ENCODE results near the gene KRT74.

The KRT74 gene

GRCh38 chr12:52612431-52613383 lies 39.1 kb upstream of the KRT74 start:
- Histone ChIP-seq H3K4me3 (ENCODE audit: low read length) (no peak overlapping the region), H3K9ac (ENCODE audit: low read depth, low read length) (no peak overlapping the region), H3K27ac (ENCODE audit: low read length) (no peak overlapping the region), H3K27me3 (ENCODE audit: insufficient read depth, low read length) (peaks cover 14% of the 10 kb centered on the region), H3K9me3 (ENCODE audit: insufficient read depth, low read depth, low read length) (no peaks in the 10 kb centered on the region), H3K4me1 (ENCODE audit: insufficient read depth, low read length) (no peaks in the 10 kb centered on the region), H3K36me3 (ENCODE audit: insufficient read depth, low read depth, low read length) (no peaks in the 10 kb centered on the region)

- Histone ChIP-seq H3K9me3 (ENCODE audit: insufficient read depth, low read depth, low read length) (no peaks in the 10 kb centered on the region), H3K4me3 (ENCODE audit: low read length) (no peak overlapping the region), H3K9ac (ENCODE audit: low read depth, low read length) (no peak overlapping the region), H3K27ac (ENCODE audit: low read length) (no peak overlapping the region), H3K4me1 (ENCODE audit: insufficient read depth, low read length) (no peaks in the 10 kb centered on the region), H3K36me3 (ENCODE audit: insufficient read depth, low read depth, low read length) (no peaks in the 10 kb centered on the region), H3K27me3 (ENCODE audit: insufficient read depth, low read length) (peaks cover 14% of the 10 kb centered on the region)
These were observed 37.4 kb upstream of the KRT74 start for GRCh38 chr12:52611080-52611468.

- no peaks in the 10 kb centered on the region for H3K4me1 ChIP-seq (ENCODE audit: insufficient read depth, low read length)
These were observed 35.4 kb upstream of the KRT74 start for GRCh38 chr12:52608826-52609630.

GRCh38 chr12:52608161-52608560 lies 34.5 kb upstream of the KRT74 start:
- no peaks in the 10 kb centered on the region for H3K9me3 ChIP-seq (ENCODE audit: insufficient read depth, low read depth, low read length)
- no peaks in the 10 kb centered on the region for H3K4me1 ChIP-seq (ENCODE audit: insufficient read depth, low read length)
- no peaks in the 10 kb centered on the region for H3K36me3 ChIP-seq (ENCODE audit: insufficient read depth, low read depth, low read length)
- peaks cover 14% of the 10 kb centered on the region for H3K27me3 ChIP-seq (ENCODE audit: insufficient read depth, low read length)
- no peak overlapping the region for H3K27ac ChIP-seq (ENCODE audit: low read length)
- H3K9ac ChIP-seq (ENCODE audit: low read depth, low read length): no peak overlapping the region
- H3K4me3 ChIP-seq (ENCODE audit: low read length): no peak overlapping the region

More at GRCh38 chr12:52608826-52609630, 35.4 kb upstream of the KRT74 start:
- Histone ChIP-seq H3K9me3 (ENCODE audit: insufficient read depth, low read depth, low read length) (no peaks in the 10 kb centered on the region), H3K4me3 (ENCODE audit: low read length) (no peak overlapping the region), H3K36me3 (ENCODE audit: insufficient read depth, low read depth, low read length) (no peaks in the 10 kb centered on the region), H3K27me3 (ENCODE audit: insufficient read depth, low read length) (peaks cover 14% of the 10 kb centered on the region), H3K27ac (ENCODE audit: low read length) (no peak overlapping the region), H3K9ac (ENCODE audit: low read depth, low read length) (no peak overlapping the region)

- H3K36me3 ChIP-seq (ENCODE audit: insufficient read depth, low read depth, low read length): no peaks in the 10 kb centered on the region
- H3K4me3 ChIP-seq (ENCODE audit: low read length): no peak overlapping the region
- H3K27me3 ChIP-seq (ENCODE audit: insufficient read depth, low read length): peaks cover 14% of the 10 kb centered on the region
- no peaks in the 10 kb centered on the region for H3K4me1 ChIP-seq (ENCODE audit: insufficient read depth, low read length)
- H3K9ac ChIP-seq (ENCODE audit: low read depth, low read length): no peak overlapping the region
- H3K27ac ChIP-seq (ENCODE audit: low read length): no peak overlapping the region
- no peaks in the 10 kb centered on the region for H3K9me3 ChIP-seq (ENCODE audit: insufficient read depth, low read depth, low read length)
These were observed 33.7 kb upstream of the KRT74 start for GRCh38 chr12:52607314-52607713.

GRCh38 chr12:52606581-52607218 lies 33.1 kb upstream of the KRT74 start:
- no peaks in the 10 kb centered on the region for H3K9me3 ChIP-seq (ENCODE audit: insufficient read depth, low read depth, low read length)
- no peaks in the 10 kb centered on the region for H3K4me1 ChIP-seq (ENCODE audit: insufficient read depth, low read length)
- H3K36me3 ChIP-seq (ENCODE audit: insufficient read depth, low read depth, low read length): no peaks in the 10 kb centered on the region
- no peak overlapping the region for H3K4me3 ChIP-seq (ENCODE audit: low read length)
- no peak overlapping the region for H3K9ac ChIP-seq (ENCODE audit: low read depth, low read length)
- no peak overlapping the region for H3K27ac ChIP-seq (ENCODE audit: low read length)
- H3K27me3 ChIP-seq (ENCODE audit: insufficient read depth, low read length): peaks cover 12% of the 10 kb centered on the region

- Histone ChIP-seq H3K4me3 (ENCODE audit: low read length) (no peak overlapping the region), H3K9ac (ENCODE audit: low read depth, low read length) (no peak overlapping the region), H3K9me3 (ENCODE audit: insufficient read depth, low read depth, low read length) (no peaks in the 10 kb centered on the region), H3K27ac (ENCODE audit: low read length) (no peak overlapping the region), H3K27me3 (ENCODE audit: insufficient read depth, low read length) (peaks cover 6% of the 10 kb centered on the region), H3K4me1 (ENCODE audit: insufficient read depth, low read length) (no peaks in the 10 kb centered on the region), H3K36me3 (ENCODE audit: insufficient read depth, low read depth, low read length) (no peaks in the 10 kb centered on the region)
These were observed 32.5 kb upstream of the KRT74 start for GRCh38 chr12:52606096-52606495.

- Histone ChIP-seq H3K4me3 (ENCODE audit: low read length) (no peak overlapping the region), H3K27me3 (ENCODE audit: insufficient read depth, low read length) (peaks cover under 1% of the 10 kb centered on the region), H3K9ac (ENCODE audit: low read depth, low read length) (no peak overlapping the region), H3K9me3 (ENCODE audit: insufficient read depth, low read depth, low read length) (no peaks in the 10 kb centered on the region), H3K36me3 (ENCODE audit: insufficient read depth, low read depth, low read length) (no peaks in the 10 kb centered on the region), H3K27ac (ENCODE audit: low read length) (no peak overlapping the region), H3K4me1 (ENCODE audit: insufficient read depth, low read length) (no peaks in the 10 kb centered on the region)
These were observed 31.9 kb upstream of the KRT74 start for GRCh38 chr12:52605542-52605941.

GRCh38 chr12:52604859-52605258 lies 31.2 kb upstream of the KRT74 start:
- H3K36me3 ChIP-seq (ENCODE audit: insufficient read depth, low read depth, low read length): no peaks in the 10 kb centered on the region
- no peaks in the 10 kb centered on the region for H3K4me1 ChIP-seq (ENCODE audit: insufficient read depth, low read length)
- H3K4me3 ChIP-seq (ENCODE audit: low read length): no peak overlapping the region
- no peak overlapping the region for H3K27ac ChIP-seq (ENCODE audit: low read length)
- no peaks in the 10 kb centered on the region; the same call in 1 of the 2 replicates for H3K27me3 ChIP-seq (ENCODE audit: insufficient read depth, low read length)
- H3K9ac ChIP-seq (ENCODE audit: low read depth, low read length): no peak overlapping the region
- H3K9me3 ChIP-seq (ENCODE audit: insufficient read depth, low read depth, low read length): no peaks in the 10 kb centered on the region

- Histone ChIP-seq H3K9ac (ENCODE audit: low read depth, low read length) (no peak overlapping the region), H3K27me3 (ENCODE audit: insufficient read depth, low read length) (no peaks in the 10 kb centered on the region)
These were observed 29.7 kb upstream of the KRT74 start for GRCh38 chr12:52603314-52603713.

GRCh38 chr12:52602552-52602951 lies 28.9 kb upstream of the KRT74 start:
- H3K4me3 ChIP-seq (ENCODE audit: low read length): no peak overlapping the region
- no peaks in the 10 kb centered on the region for H3K4me1 ChIP-seq (ENCODE audit: insufficient read depth, low read length)
- H3K9ac ChIP-seq (ENCODE audit: low read depth, low read length): no peak overlapping the region
- no peaks in the 10 kb centered on the region for H3K9me3 ChIP-seq (ENCODE audit: insufficient read depth, low read depth, low read length)
- no peaks in the 10 kb centered on the region for H3K36me3 ChIP-seq (ENCODE audit: insufficient read depth, low read depth, low read length)
- no peak overlapping the region for H3K27ac ChIP-seq (ENCODE audit: low read length)
- no peaks in the 10 kb centered on the region; the same call in 1 of the 2 replicates for H3K27me3 ChIP-seq (ENCODE audit: insufficient read depth, low read length)

More at GRCh38 chr12:52603314-52603713, 29.7 kb upstream of the KRT74 start:
- no peaks in the 10 kb centered on the region for H3K4me1 ChIP-seq (ENCODE audit: insufficient read depth, low read length)
- no peak overlapping the region for H3K4me3 ChIP-seq (ENCODE audit: low read length)
- H3K9me3 ChIP-seq (ENCODE audit: insufficient read depth, low read depth, low read length): no peaks in the 10 kb centered on the region
- H3K36me3 ChIP-seq (ENCODE audit: insufficient read depth, low read depth, low read length): no peaks in the 10 kb centered on the region
- no peak overlapping the region for H3K27ac ChIP-seq (ENCODE audit: low read length)
